GM12801 (cell line): ENCODE results near the gene HSPA12A.

ENCODE experiments used
- TF ChIP-seq, protein P1 (sequence below): IDR thresholded peaks from one replicate; pipeline ENCODE4 v1.5.1; 2011; ENCODE audit warnings: control low read depth; ENCODE audit not compliant: insufficient read length; ENCODE audit errors: extremely low read depth

The HSPA12A gene

GRCh38 chr10:116769368-116769767 is 27.0 kb upstream of the HSPA12A start:
- TF ChIP-seq, protein P1, sequence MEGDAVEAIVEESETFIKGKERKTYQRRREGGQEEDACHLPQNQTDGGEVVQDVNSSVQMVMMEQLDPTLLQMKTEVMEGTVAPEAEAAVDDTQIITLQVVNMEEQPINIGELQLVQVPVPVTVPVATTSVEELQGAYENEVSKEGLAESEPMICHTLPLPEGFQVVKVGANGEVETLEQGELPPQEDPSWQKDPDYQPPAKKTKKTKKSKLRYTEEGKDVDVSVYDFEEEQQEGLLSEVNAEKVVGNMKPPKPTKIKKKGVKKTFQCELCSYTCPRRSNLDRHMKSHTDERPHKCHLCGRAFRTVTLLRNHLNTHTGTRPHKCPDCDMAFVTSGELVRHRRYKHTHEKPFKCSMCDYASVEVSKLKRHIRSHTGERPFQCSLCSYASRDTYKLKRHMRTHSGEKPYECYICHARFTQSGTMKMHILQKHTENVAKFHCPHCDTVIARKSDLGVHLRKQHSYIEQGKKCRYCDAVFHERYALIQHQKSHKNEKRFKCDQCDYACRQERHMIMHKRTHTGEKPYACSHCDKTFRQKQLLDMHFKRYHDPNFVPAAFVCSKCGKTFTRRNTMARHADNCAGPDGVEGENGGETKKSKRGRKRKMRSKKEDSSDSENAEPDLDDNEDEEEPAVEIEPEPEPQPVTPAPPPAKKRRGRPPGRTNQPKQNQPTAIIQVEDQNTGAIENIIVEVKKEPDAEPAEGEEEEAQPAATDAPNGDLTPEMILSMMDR, result no peak

DNA sequence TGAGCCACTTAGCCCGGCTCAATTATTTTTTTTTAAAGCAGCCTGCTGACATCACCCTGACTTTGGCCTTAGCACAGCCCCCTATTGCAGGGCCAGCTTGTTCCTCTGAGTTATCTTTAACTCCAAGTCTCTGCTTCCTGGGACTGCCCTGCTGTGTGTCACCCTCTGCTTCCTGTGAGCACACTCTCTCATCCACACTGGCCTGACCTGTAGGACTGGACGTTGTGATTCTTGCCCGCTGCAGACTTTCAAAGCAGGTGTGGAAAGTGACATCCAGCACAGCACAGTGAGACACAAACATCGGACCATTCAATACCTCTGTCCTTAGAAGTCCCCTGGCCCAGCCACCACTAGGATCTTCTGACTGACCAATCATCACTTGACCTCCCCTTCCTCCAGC is 26.4 kb upstream of the HSPA12A start:
- TF ChIP-seq, protein P1, result no peak

GRCh38 chr10:116766837-116767634 is 24.7 kb upstream of the HSPA12A start:
- TF ChIP-seq, protein P1, result no peak

DNA sequence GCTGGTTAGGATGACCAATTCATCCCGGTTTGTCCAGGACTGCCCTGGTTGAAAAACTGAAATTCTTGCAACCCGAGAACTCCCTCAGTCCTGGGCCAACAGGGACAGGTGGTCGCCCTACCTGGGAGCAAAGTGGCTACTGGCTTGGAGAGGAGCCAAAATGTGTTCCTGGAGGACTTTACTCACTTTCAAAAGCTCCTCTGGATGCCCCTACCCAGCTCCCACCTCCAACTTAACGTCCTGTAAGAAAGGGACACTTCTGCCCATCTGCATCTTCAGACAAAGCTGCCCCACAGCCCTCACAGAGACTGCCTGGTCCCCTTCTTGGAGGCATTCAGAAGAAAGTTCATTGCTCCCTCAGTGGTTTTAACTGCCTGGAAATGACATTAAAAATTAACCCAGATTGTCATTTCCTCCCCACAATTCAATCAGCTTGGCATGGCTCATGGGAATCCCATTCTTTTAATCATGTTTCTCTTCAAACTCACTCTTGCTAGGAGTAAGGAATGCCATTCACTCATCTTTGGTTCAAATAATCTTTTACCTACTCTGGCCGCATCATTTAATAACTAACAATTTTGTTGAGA is 24.0 kb upstream of the HSPA12A start:
- TF ChIP-seq, protein P1, result no peak

- TF ChIP-seq, protein P1, result no peak
Observed at GRCh38 chr10:116765648-116766081, 23.3 kb upstream of the HSPA12A start.

DNA sequence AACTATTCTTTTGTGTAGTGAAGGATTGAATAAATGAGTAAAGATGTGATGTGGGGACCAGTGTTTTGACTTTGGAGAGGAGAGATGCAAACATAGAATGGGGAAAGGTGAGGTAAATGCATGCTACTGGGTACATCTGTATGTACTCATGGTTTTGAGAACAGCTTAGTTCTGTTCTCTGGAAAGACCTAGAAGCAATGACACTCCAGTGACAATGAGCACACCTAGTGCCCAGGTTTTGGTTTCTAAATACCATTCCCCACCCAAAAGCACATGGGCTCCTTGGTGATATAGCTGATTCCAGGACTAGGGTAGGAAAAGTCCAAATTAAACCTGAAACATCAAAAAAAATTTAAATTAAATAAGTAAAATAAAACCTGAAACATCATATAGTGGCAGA is 22.6 kb upstream of the HSPA12A start:
- TF ChIP-seq, protein P1, result no peak

DNA sequence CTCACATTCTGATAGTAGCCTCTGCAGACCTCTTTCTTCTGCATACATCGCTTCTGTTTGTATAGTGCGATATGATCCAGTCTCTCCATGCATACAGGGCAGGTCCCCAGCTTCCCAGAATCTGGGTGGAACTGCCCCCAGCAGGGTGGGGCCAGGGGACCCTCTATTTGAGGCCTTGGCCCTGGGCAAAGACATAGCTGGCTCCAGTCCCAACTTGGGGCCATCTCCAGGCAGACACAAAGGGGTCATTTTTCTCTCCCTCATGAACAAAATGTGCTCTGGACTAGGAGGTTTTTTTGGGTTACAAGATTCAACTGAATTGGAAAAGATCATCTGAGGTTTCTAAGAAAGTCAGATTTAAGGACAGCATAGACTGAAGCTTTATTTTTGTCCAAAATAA is 21.1 kb upstream of the HSPA12A start:
- TF ChIP-seq, protein P1, result no peak
